Activated CD4-positive, alpha-beta memory T cell treated with anti-CD3 and anti-CD28 coated beads, Interleukin-2, amount 10 ng/mL, durations not matched to agents 7 days and 5 days (primary cell): ENCODE measurements around the gene KLRK1. TPM values are rescaled to one million over a fixed set of nuclear protein-coding genes. Genes with fewer than 3 reads are reported as not detected.
"Not testable (repeated sequence)": the region's sequence is repeated elsewhere in the genome, so short reads cannot be mapped to it uniquely, and the experiment has no call there.

Experiments used
- CTCF ChIA-PET: fragments of 350-600 bp; sonication (Branson Sonifier 250); formaldehyde crosslinking; loops from one replicate; lab custom pipeline; 2021; ENCODE audit warnings: antibody characterized with exemption, inconsistent platforms; lab: Charles Lee
- POLR2A ChIA-PET: fragments of 350-600 bp; sonication (Branson Sonifier 250); formaldehyde crosslinking; loops from one replicate; lab custom pipeline; 2021; ENCODE audit warnings: antibody characterized with exemption; lab: Charles Lee
- DNase-seq: peaks from one replicate; pipeline ENCODE4 v3.0.0-alpha.2; 2020
- H3K27ac Mint-ChIP-seq: one replicate; pipeline ENCODE4 v1.8.0; 2021; ENCODE audit warnings: mild to moderate bottlenecking, mixed read lengths
- H3K27me3 Mint-ChIP-seq: one replicate; pipeline ENCODE4 v1.8.0; 2021; ENCODE audit warnings: mixed read lengths
- H3K36me3 Mint-ChIP-seq: one replicate; pipeline ENCODE4 v1.8.0; 2021; ENCODE audit warnings: low read depth, mixed read lengths
- H3K4me1 Mint-ChIP-seq: one replicate; pipeline ENCODE4 v1.8.0; 2021; ENCODE audit warnings: mixed read lengths
- H3K4me3 Mint-ChIP-seq: one replicate; pipeline ENCODE4 v1.8.0; 2021; ENCODE audit warnings: mild to moderate bottlenecking, mixed read lengths
- H3K9me3 Mint-ChIP-seq: one replicate; pipeline ENCODE4 v1.8.0; 2021; ENCODE audit warnings: mixed read lengths
- total RNA-seq, 2 experiments: library from RNA; stranded (reverse); gene quantifications; one replicate each; pipeline ENCODE4 v1.2.3, GENCODE V29; 2021

Gene KLRK1
- total RNA-seq, 2 experiments from 2014 or later: 0.43 to 0.93 TPM

- CTCF ChIA-PET: no interaction called here
- H3K27ac Mint-ChIP-seq: no peak overlapping the region
- H3K4me3 Mint-ChIP-seq: no peak overlapping the region
- H3K4me1 Mint-ChIP-seq: peaks cover 5% of the 10 kb centered on the region
- peaks cover 20% of the 10 kb centered on the region for H3K27me3 Mint-ChIP-seq
- DNase-seq: no peak
- peaks cover 2% of the 10 kb centered on the region for H3K9me3 Mint-ChIP-seq
- no peaks in the 10 kb centered on the region for H3K36me3 Mint-ChIP-seq
- POLR2A ChIA-PET: no interaction called here
Observed at GRCh38 chr12:10339053-10339840, 50.6 kb downstream of the KLRK1 start.

- H3K4me1 Mint-ChIP-seq, DNase-seq, CTCF ChIA-PET, POLR2A ChIA-PET, H3K27ac Mint-ChIP-seq, H3K9me3 Mint-ChIP-seq, H3K4me3 Mint-ChIP-seq, H3K36me3 Mint-ChIP-seq: not testable (repeated sequence)
- peaks cover 19% of the 10 kb centered on the region for H3K27me3 Mint-ChIP-seq
Observed at GRCh38 chr12:10338470-10338869, 51.4 kb downstream of the KLRK1 start.

- DNase-seq, POLR2A ChIA-PET, H3K9me3 Mint-ChIP-seq, H3K4me3 Mint-ChIP-seq, H3K27ac Mint-ChIP-seq, H3K4me1 Mint-ChIP-seq, CTCF ChIA-PET, H3K36me3 Mint-ChIP-seq: not testable (repeated sequence)
- H3K27me3 Mint-ChIP-seq: peaks cover 16% of the 10 kb centered on the region
Observed at GRCh38 chr12:10336196-10336595, 53.6 kb downstream of the KLRK1 start.

DNA sequence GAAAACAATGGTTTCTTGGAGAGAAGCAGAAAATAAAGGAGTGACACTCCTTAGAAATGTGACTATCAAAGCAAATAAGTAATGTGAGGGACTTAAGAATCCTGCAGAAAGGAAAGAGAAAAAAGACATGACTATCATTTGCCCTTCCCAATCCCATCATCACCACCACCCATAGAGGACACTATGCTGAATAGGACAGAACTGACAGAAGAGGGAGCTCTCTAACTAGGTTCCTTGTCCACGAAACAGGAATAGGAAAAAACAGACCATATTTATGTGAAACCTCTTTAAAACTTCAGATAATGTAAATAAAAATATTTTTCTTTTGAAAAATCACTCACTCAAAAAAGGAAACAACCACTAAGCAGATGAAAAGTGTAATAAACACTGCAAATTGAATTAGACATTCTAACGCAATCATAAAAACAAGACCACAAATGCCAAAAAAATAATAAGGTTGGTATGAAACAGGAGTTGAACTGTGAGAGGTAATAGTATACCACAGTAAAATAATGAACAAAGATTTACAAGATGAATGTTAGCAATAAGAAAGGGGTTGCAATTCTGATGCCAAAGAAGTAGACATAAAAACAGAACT is 58.1 kb downstream of the KLRK1 start:
- no peak overlapping the region for H3K27ac Mint-ChIP-seq
- peaks cover 17% of the 10 kb centered on the region for H3K27me3 Mint-ChIP-seq
- H3K9me3 Mint-ChIP-seq: peaks cover 7% of the 10 kb centered on the region
- no peaks in the 10 kb centered on the region for H3K36me3 Mint-ChIP-seq
- ChIA-PET POLR2A (no interaction called here), CTCF (no interaction called here)
- H3K4me3 Mint-ChIP-seq: no peak overlapping the region
- H3K4me1 Mint-ChIP-seq: no peaks in the 10 kb centered on the region
- no peak for DNase-seq

GRCh38 chr12:10328691-10329090 is 61.1 kb downstream of the KLRK1 start:
- POLR2A ChIA-PET, H3K4me1 Mint-ChIP-seq, DNase-seq, H3K27ac Mint-ChIP-seq, CTCF ChIA-PET, H3K9me3 Mint-ChIP-seq, H3K4me3 Mint-ChIP-seq, H3K36me3 Mint-ChIP-seq: not testable (repeated sequence)
- H3K27me3 Mint-ChIP-seq: peaks cover 17% of the 10 kb centered on the region

Other genes with a start within 250 kb of the KLRK1 start
- gene OLR1, start 217.9 kb downstream of the KLRK1 start, total RNA-seq: not detected
- gene TMEM52B, start 211.0 kb downstream of the KLRK1 start, total RNA-seq: not detected
- 10 to 100 TPM; 13.1 to 14.0 TPM for gene GABARAPL1, start 177.2 kb downstream of the KLRK1 start, total RNA-seq
- 1 to 10 TPM in 1 of 2 experiments, under 1 TPM in 1; 0.65 to 1.1 TPM for gene KLRD1, start 82.2 kb downstream of the KLRK1 start, total RNA-seq
- gene KLRC4, start 19.7 kb upstream of the KLRK1 start, total RNA-seq: not detected
- not detected for gene KLRC3, start 30.6 kb upstream of the KLRK1 start, total RNA-seq
- not detected for gene KLRC2, start 46.0 kb upstream of the KLRK1 start, total RNA-seq
- gene KLRC1, start 63.3 kb upstream of the KLRK1 start, total RNA-seq: not detected
- 1 to 10 TPM; 1.4 to 1.6 TPM for gene EIF2S3B, start 115.8 kb upstream of the KLRK1 start, total RNA-seq
- gene MAGOHB, start 223.6 kb upstream of the KLRK1 start, total RNA-seq: 10 to 100 TPM; 38.4 to 39.0 TPM